GM13977 (cell line): ENCODE results near the gene SLCO2B1.

Experiments used
- DNase-seq: peaks from one replicate; pipeline ENCODE4 v3.0.0; 2012; ENCODE audit warnings: low spot score
- CTCF ChIP-seq: IDR thresholded peaks from 2 replicates; pipeline ENCODE4 v1.5.1; 2012; ENCODE audit warnings: mild to moderate bottlenecking, control low read depth; ENCODE audit not compliant: insufficient read depth; ENCODE audit errors: extremely low read depth, missing control alignments
- in situ Hi-C: fragments of 300-500 bp; cut with MboI; formaldehyde crosslinking; loops from one replicate; pipeline ENCODE4 v1.12.0; 2022; ENCODE audit warnings: low sequenced_read_pairs, low pct_unique_long_range_greater_than_20kb, mixed read lengths, inconsistent platforms; ENCODE audit not compliant: unreplicated experiment

SLCO2B1 gene

GRCh38 chr11:75112200-75112599 lies 38.7 kb upstream of the SLCO2B1 start:
- in situ Hi-C loops, result no loop called here
- no peak for TF ChIP-seq CTCF
- DNase-seq, result no peak

DNA sequence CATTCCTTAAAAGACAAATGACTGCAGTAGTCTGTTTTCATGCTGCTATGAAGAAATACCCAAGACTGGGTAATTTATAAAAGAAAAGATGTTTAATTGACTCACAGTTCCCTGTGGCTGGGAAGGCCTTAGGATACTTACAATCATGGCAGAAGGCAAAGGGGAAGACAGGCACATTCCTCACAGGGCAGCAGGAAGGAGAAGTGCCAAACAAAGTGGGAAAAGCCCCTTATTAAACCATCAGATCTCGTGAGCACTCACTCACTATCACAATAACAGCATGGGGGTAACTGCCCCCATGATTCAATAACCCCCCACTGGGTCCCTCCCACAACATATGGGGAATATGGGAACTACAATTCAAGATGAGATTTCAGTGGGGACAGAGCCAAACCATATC lies 37.9 kb upstream of the SLCO2B1 start:
- in situ Hi-C loops, result no loop called here
- DNase-seq, result no peak
- no peak for TF ChIP-seq CTCF

GRCh38 chr11:75114465-75114864 lies 36.4 kb upstream of the SLCO2B1 start:
- in situ Hi-C loops, result no loop called here
- no peak for DNase-seq
- no peak for TF ChIP-seq CTCF

GRCh38 chr11:75118577-75118976 lies 32.3 kb upstream of the SLCO2B1 start:
- in situ Hi-C loops, result no loop called here
- no peak for DNase-seq
- TF ChIP-seq CTCF, result no peak

DNA sequence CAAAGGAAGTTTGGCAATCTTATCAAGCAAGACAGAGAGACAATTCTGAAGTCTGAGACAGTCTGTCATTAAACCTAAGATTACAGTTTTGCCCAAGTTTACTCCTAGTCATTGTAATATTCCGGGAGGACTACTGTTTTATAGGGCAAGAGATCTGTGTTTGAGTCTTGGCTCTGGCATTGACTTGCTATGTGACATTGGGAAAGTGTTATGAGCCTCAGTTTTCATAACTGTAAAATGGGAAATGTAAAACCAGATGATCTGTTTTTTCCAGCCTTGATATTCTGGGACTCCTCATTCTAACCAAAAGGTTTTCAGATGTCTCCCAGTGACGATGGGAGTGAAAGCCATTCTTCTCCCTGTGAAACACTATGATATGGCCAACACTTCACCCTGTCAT lies 24.3 kb upstream of the SLCO2B1 start:
- in situ Hi-C loops, result no loop called here
- TF ChIP-seq CTCF, result no peak
- DNase-seq, result no peak

DNA sequence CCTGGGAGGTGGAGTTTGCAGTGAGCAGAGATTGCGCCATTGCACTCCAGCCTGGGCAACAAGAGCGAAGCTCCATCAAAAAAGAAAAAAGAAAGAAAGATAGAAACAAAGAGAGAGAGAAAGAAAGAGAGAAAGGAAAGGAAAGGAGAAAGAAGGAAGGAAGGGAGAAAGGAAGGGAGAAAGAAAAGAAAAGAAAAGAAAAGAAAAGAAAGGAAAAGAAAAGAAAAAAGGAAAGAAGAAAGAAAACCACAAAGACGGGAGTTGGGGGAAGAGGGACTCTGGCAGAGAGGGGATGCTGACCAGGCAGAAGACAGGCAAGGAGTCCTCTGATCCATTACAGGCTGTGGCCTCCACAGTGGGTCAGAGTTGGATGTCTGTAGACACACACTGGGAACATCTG lies 18.8 kb upstream of the SLCO2B1 start:
- in situ Hi-C loops, result loop anchor here (10.0 kb wide), 1 partner anchor 57 kb away; no protein-coding TSS in a partner anchor
- TF ChIP-seq CTCF, result no peak
- no peak for DNase-seq

- TF ChIP-seq CTCF, result no peak
- DNase-seq, result no peak
- in situ Hi-C loops, result loop anchor here (10.0 kb wide), 1 partner anchor 59 kb away; no protein-coding TSS in a partner anchor
Observed at GRCh38 chr11:75133976-75134375, 16.9 kb upstream of the SLCO2B1 start.
